ENCODE results near the gene CRYGC. TPM values are rescaled to one million over a fixed set of nuclear protein-coding genes. Genes with fewer than 3 reads are reported as not detected.

Gene CRYGC
- total RNA-seq, 1 experiment from 2014 or later: not detected

- TF ChIP-seq CTCF (conservative IDR thresholded peaks at IDR 0.05) (no peak), EZH2 (IDR thresholded peaks at IDR 0.05; ENCODE audit: low read depth) (no peak)
These were observed 35.5 kb upstream of the CRYGC start for GRCh38 chr2:208164951-208165755.

GRCh38 chr2:208163489-208163888 is 33.9 kb upstream of the CRYGC start, which contains the start of gene CRYGA:
TSS of gene CRYGA (minus strand) at chr2:208163589. CDS start at chr2:208163556, 33 bp downstream.
- H2AFZ ChIP-seq: no peak within 1 kb of the TSS
- no peaks in the 10 kb centered on the region for H3K36me3 ChIP-seq (ENCODE audit: low read depth)
- no peaks in the 10 kb centered on the region for H3K79me2 ChIP-seq (ENCODE audit: low read depth)
- POLR2A ChIA-PET (ENCODE audit: unreplicated experiment): no interaction called here
- TF ChIP-seq EZH2 (IDR thresholded peaks at IDR 0.05; ENCODE audit: low read depth) (no peak), CTCF (conservative IDR thresholded peaks at IDR 0.05) (no peak)
- intact Hi-C loops (cut with micrococcal nuclease; ENCODE audit: unreplicated experiment): no loop called here
- DNase-seq: no peak
- H3K9me3 ChIP-seq (ENCODE audit: insufficient read depth, low read depth): no peaks in the 10 kb centered on the region
- H3K9me2 ChIP-seq (ENCODE audit: insufficient read depth): no peaks in the 10 kb centered on the region
- no peak within 1 kb of the TSS for H3K4me2 ChIP-seq
- no peaks in the 10 kb centered on the region for H3F3A ChIP-seq (ENCODE audit: insufficient read depth, low read depth)
- H3K4me3 ChIP-seq: no peak within 1 kb of the TSS
- no peaks in the 10 kb centered on the region for H4K20me1 ChIP-seq (ENCODE audit: insufficient read depth)
- no peaks in the 10 kb centered on the region for H3K4me1 ChIP-seq (replicated peaks; ENCODE audit: insufficient read depth)
- no TSS peak for BruUV-seq (replicated peaks)
- H3K27me3 ChIP-seq (ENCODE audit: insufficient read depth, low read depth): no peaks in the 10 kb centered on the region
- CTCF ChIA-PET: no interaction called here
- H3K27ac ChIP-seq: no peak within 1 kb of the TSS

More at GRCh38 chr2:208164951-208165755, 35.5 kb upstream of the CRYGC start:
- BruUV-seq (replicated peaks): no TSS peak
- H3K9me3 ChIP-seq (ENCODE audit: insufficient read depth, low read depth): no peaks in the 10 kb centered on the region
- no peaks in the 10 kb centered on the region for H3K79me2 ChIP-seq (ENCODE audit: low read depth)
- no peaks in the 10 kb centered on the region for H3K4me1 ChIP-seq (replicated peaks; ENCODE audit: insufficient read depth)
- H4K20me1 ChIP-seq (ENCODE audit: insufficient read depth): no peaks in the 10 kb centered on the region
- H3K27ac ChIP-seq: no peak overlapping the region
- no peak for DNase-seq
- H3K9me2 ChIP-seq (ENCODE audit: insufficient read depth): no peaks in the 10 kb centered on the region
- POLR2A ChIA-PET (ENCODE audit: unreplicated experiment): no interaction called here
- no peak overlapping the region for H3K4me3 ChIP-seq
- no peaks in the 10 kb centered on the region for H3K36me3 ChIP-seq (ENCODE audit: low read depth)
- H2AFZ ChIP-seq: no peak overlapping the region
- CTCF ChIA-PET: no interaction called here
- H3F3A ChIP-seq (ENCODE audit: insufficient read depth, low read depth): no peaks in the 10 kb centered on the region
- no peak overlapping the region for H3K4me2 ChIP-seq
- no peaks in the 10 kb centered on the region for H3K27me3 ChIP-seq (ENCODE audit: insufficient read depth, low read depth)
- intact Hi-C loops (cut with micrococcal nuclease; ENCODE audit: unreplicated experiment): no loop called here

- H3K4me2 ChIP-seq: no peak overlapping the region
- H3K27ac ChIP-seq: no peak overlapping the region
- no TSS peak for BruUV-seq (replicated peaks)
- H3K4me1 ChIP-seq (replicated peaks; ENCODE audit: insufficient read depth): no peaks in the 10 kb centered on the region
- no peaks in the 10 kb centered on the region for H3F3A ChIP-seq (ENCODE audit: insufficient read depth, low read depth)
- H3K36me3 ChIP-seq (ENCODE audit: low read depth): no peaks in the 10 kb centered on the region
- intact Hi-C loops (cut with micrococcal nuclease; ENCODE audit: unreplicated experiment): no loop called here
- no peak for DNase-seq
- H4K20me1 ChIP-seq (ENCODE audit: insufficient read depth): no peaks in the 10 kb centered on the region
- no peaks in the 10 kb centered on the region for H3K9me2 ChIP-seq (ENCODE audit: insufficient read depth)
- H3K79me2 ChIP-seq (ENCODE audit: low read depth): no peaks in the 10 kb centered on the region
- no peaks in the 10 kb centered on the region for H3K27me3 ChIP-seq (ENCODE audit: insufficient read depth, low read depth)
- ChIA-PET CTCF (interaction anchor here (0.6 kb wide), 1 partner anchor 94 kb away, joined by 3 read pairs; no protein-coding TSS in a partner anchor), POLR2A (ENCODE audit: unreplicated experiment) (no interaction called here)
- H3K9me3 ChIP-seq (ENCODE audit: insufficient read depth, low read depth): no peaks in the 10 kb centered on the region
- TF ChIP-seq EZH2 (IDR thresholded peaks at IDR 0.05; ENCODE audit: low read depth) (no peak), CTCF (conservative IDR thresholded peaks at IDR 0.05) (no peak)
- no peak overlapping the region for H3K4me3 ChIP-seq
- no peak overlapping the region for H2AFZ ChIP-seq
These were observed 26.8 kb upstream of the CRYGC start for GRCh38 chr2:208156439-208156838.

Measured in PC-9 (cell line).